GM12891 (cell line): ENCODE data around the gene PCDHGA1.

Experiments used
- PAX5 ChIP-seq: IDR thresholded peaks from 2 replicates; pipeline ENCODE4 v1.6.1; 2011; ENCODE audit warnings: low read length, moderate library complexity, mild to moderate bottlenecking; ENCODE audit not compliant: insufficient read depth, severe bottlenecking
- POLR2A ChIP-seq: IDR thresholded peaks from 2 replicates; pipeline ENCODE4 v1.6.1; 2011; ENCODE audit warnings: low read depth, low read length, control low read depth
- POLR2AphosphoS5 ChIP-seq: IDR thresholded peaks from 2 replicates; pipeline ENCODE4 v1.6.1; 2011; ENCODE audit warnings: low read depth, low read length, control low read depth
- TAF1 ChIP-seq: IDR thresholded peaks from 2 replicates; pipeline ENCODE4 v1.6.1; 2011; ENCODE audit warnings: low read depth, low read length, control low read depth

GRCh38 chr5:141525653-141526052 is 195.3 kb downstream of the PCDHGA1 start:
- TF ChIP-seq POLR2AphosphoS5 (no peak), POLR2A (no peak), TAF1 (no peak), PAX5 (no peak)
